Renal cortex interstitium (tissue), 11 donors: ENCODE measurements around the gene ZFAND2A. TPM values are rescaled to one million over a fixed set of nuclear protein-coding genes. Genes with fewer than 3 reads are reported as not detected.
"Not testable (repeated sequence)": the region's sequence is repeated elsewhere in the genome, so short reads cannot be mapped to it uniquely, and the experiment has no call there.

Source experiments
- DNase-seq, 11 donors: peaks; one replicate each; pipeline ENCODE4 v3.0.0-alpha.2; 2013; ENCODE audit warnings: low read depth in 9 of 11, low spot score in 4 of 11; ENCODE audit errors: extremely low read depth in 1 of 11
- polyA plus RNA-seq, 3 donors: library from polyadenylated mRNA; unstranded; fragments of 120-200 nt; gene quantifications; one replicate each; pipeline ENCODE4 v1.2.1, GENCODE V29; 2013; ENCODE audit not compliant: insufficient read length in 3 of 3

ZFAND2A gene
- polyA plus RNA-seq, 3 donors, result 19.3 to 24.6 (median 23.4) TPM

DNA sequence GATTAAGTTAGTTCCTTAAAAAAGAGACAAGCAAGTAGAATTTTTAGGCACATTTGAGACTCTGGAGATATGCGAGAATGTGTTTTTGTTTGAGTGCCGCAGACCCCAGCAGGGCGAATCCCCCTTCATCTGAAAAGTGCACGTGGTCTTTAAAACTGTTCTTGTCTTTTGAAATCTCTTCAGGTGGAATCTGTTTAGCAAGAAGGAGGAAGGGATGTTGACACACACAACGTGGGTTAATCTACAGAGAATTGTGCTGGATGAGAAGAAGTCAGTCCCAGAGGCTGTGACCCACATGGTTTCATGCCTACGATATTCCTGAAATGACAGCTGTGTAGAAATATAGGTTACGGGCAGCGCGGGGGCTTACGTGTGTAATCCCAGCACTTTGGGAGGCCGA, 27.1 kb upstream of the ZFAND2A start:
- DNase-seq, result no peak

DNA sequence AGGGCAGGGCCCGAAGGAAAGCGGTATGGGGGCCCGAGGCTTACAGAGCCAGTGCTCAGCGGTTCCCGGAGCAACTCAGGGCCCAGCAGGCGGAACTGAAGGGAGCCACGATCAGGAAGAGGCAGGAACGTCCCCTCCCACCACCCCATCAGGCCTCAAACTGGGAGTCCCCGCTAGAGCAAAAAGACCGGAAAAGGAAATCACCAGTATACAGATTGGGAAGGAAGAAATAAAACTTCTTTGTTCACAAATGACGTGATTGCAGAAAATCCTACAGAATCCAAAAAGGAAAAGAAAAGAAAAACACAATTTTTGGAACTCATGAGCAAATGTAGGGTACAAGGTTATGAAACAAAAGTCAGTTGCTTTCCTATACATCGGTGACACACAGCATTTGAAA, 21.6 kb upstream of the ZFAND2A start:
- no peak for DNase-seq

- DNase-seq, result no peak
Observed at GRCh38 chr7:1181031-1181430, 21.0 kb upstream of the ZFAND2A start.

GRCh38 chr7:1176891-1177373, 16.9 kb upstream of the ZFAND2A start:
- no peak for DNase-seq

DNA sequence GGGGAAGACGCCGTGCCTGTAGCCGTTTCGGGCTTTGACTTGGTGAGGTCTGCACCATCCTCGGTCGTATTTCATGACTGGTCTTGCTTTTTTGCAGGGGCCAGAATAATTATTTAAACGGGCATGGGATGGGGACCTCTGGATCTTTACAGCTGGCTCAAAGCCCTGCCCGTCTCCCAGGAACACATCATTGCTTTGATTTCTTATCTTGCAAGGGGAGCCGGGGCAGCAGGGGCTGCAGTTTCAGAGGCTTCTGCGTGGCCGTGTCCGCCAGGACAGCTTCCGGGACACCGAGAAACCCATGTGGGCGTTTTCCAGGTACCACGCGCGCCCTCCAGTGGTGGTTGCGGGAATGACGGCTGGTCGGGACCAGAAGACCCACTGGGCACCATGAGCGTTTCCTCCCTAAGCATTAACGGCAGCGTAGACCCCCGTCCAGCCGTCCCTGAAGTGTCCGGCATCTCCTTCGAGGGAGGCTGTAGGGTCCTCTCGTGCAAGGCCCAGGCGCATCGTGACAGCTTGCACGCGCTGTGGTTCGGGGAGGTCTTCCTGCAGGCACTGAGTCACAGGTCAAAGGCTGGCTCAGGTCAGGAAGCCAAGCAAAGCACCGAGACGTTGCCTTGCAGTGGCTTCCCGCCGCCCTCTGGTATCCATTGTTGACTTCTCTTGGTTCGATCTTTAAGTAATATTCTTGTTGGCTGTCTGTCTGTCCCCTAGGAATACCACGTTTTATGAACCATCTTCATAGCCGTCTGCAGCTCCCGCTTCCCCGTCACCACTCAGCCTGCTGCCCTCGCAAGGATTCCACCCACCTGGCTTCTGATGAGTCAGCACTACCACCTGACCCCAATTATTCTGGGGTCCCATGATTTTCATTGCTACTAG, 16.2 kb upstream of the ZFAND2A start:
- peak in 8 of 11 donors; percentile 50 to 74 (median 66) for DNase-seq

- no peak for DNase-seq
Observed at GRCh38 chr7:1175597-1175966, 15.6 kb upstream of the ZFAND2A start.

- DNase-seq, result no peak
Observed at GRCh38 chr7:1174881-1175596, 15.0 kb upstream of the ZFAND2A start.

- DNase-seq, result no peak
Observed at GRCh38 chr7:1174002-1174401, 14.0 kb upstream of the ZFAND2A start.

DNA sequence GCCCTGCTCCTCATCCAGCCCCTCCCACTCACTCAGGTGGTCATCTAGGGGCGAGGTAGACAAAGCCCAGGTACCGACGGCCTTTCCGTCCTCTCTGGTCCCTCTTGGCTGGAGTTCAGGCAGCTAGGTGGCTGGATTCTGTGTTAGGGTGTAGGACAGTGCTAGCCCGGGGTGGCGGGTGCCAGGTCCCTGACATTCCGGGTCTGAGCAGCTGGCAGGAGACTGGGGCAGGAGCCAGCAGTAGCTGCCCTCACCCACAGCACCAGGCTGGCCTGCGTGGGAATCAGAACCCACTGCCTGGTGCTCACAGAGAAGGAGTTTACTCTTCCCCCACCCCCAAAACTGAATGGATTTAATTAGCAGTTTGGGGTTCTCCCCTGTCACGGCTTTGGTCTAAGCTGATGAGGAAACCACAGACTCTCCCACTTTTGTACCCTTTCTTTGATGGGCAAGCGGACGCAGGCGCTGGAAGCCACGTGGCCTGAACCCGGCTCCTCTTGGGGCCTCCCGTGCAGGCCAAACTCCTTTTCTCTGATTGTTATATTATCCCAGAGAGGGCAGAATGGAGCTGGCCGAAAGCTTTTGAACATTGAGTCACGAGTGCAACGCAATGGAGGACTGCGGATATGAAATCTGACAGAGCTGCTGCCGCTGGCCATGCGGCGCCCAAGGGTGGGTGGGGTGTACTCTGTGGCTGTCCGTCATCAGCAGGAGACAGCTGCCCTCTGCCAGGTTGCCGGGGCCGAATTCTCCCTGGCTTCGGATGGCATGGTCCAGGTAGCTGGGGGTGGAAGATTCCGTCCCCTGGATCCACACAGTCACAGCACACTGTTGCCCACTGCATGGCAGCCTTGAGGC, 12.9 kb upstream of the ZFAND2A start:
- no peak for DNase-seq

- DNase-seq, result not testable (repeated sequence)
Observed at GRCh38 chr7:1171516-1171915, 11.5 kb upstream of the ZFAND2A start.

DNA sequence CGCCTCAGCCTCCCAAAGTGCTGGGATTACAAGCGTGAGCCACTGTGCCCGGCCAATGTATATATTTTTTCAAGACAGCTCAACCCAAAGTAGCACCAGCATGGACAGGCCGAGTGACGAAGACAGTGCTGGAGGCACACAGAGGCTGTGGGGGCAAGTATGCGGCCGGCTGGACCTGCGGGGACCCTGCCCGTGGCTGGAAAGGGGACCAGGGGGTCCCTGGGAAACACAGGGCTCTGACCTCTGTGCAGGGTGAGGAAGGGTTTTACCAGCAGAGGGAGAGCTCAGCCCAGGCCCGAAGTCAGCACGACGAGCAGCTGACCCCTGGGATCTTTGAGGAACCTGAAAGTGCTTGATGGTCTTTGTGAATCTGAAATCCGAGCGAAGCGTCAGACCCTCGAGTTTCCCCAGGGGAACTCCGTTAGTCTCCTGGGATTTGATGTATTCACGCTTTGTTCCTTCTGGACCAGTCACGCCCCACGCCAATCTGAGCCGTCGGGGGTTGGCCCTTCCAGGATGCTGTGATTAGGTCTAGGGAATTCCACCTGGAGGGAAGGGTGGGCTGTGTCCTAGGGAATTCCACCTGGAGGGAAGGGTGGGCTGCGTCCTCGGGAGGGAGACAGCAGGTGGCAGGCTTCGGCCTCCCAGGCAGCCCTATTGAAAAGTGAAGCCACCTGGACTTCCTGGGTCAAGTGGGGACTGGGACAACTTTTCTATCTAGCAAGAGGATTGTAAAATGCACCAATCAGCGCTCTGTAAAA, 10.9 kb upstream of the ZFAND2A start:
- no peak for DNase-seq

DNA sequence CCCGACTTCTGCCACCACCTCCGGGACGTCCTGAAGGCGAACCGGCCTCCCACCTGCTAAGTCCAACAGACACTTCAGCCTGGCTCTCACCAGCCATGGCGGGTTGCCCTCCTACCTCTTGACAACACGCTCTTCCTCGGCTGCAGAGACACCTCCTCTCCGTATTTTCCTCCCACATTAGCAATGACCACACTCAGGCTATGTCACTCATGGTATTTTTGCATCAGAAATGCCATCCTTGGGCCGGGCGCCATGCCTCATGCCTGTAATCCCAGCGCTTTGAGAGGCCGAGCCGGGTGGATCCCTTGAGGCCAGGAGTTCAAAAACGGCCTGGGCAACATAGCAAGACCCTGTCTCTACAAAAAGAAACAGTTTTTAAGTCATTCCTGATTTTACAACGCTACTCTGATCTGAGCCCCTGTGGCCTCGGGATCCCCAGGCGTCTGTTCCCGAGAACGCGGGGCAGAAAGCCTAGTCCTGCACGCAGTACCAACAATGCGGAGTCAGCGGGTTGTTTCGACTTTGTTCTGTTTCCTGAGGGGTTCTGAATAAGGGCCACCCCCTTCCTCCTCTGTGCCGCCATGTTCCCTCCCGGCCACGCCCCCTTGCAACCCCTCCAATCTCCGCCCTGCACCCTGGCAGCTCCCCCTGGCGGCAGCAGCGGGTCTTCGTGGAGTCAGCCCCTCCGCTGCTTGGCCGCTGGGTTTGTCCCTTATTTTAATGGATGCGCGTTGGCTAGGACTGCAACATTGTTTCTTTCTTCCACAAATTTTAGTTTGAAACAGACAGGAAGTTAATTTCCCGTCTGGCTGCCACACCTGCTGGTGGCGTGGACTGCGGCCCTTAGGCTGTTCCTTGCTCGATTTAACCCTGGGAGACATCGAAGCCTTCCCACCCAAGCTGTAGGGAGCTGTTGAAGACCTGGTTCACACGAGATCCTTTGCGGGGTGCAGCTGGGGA, 9.7 kb upstream of the ZFAND2A start:
- peak in 5 of 11 donors; percentile 63 to 83 (median 68) for DNase-seq

DNA sequence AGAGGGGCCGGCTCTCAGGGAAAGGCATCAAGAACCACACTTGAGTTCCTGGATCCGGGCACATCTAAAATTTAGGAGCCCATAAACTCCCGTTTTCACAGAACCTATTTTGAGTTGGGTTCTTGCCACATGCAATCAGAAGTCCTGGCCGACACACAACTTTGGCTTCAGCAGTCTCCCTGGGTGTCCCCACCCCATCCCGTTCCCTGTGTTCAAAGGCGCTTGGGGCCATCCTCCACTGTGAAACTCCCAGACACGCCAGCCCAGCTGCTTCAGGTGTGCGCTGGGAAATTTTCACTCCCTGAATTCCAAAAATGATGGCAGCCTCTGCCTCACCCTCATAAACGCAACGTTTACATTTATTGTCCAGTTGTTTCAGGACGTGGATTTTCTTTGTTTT, 8.4 kb upstream of the ZFAND2A start:
- no peak for DNase-seq

DNA sequence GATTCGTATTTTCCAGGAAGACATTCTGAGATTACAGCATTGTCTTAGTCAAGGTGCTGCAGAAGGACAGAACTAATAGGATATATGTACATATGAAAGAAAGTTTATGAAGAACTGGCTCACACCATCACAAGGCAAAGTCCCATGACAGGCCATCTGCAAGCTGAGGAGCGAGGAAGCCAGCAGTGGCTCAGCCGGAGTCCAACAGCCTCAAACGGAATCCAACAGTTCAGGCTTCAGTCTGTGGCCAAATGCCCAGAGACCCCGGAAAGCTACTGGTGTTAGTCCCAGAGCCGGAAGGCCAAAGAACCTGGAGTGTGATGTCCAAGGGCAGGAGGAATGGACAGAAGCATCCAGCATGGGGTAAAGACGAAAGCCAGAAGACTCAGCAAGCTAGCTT, 4.4 kb upstream of the ZFAND2A start:
- no peak for DNase-seq

- DNase-seq, result no peak
Observed at GRCh38 chr7:1163121-1163520, 3.1 kb upstream of the ZFAND2A start.

GRCh38 chr7:1160670-1161021, 650 bp upstream of the ZFAND2A start:
- no peak for DNase-seq

GRCh38 chr7:1159231-1159630, 765 bp downstream of the ZFAND2A start:
- not testable (repeated sequence) for DNase-seq
